Stimulated activated CD8-positive, alpha-beta memory T cell treated with anti-CD3 and anti-CD28 coated beads, Interleukin-15, amount 100 ng/mL, for 1 hour (primary cell): ENCODE results near the gene PBX1.
"Not testable (repeated sequence)": the region's sequence is repeated elsewhere in the genome, so short reads cannot be mapped to it uniquely, and the experiment has no call there.

Source experiments
- DNase-seq: peaks from one replicate; pipeline ENCODE4 v3.0.0-alpha.2; 2020; ENCODE audit warnings: low read depth

The PBX1 gene

GRCh38 chr1:164643018-164643417 is 84.0 kb downstream of the PBX1 start:
- DNase-seq = no peak

GRCh38 chr1:164644268-164644667 is 85.3 kb downstream of the PBX1 start:
- DNase-seq = no peak

GRCh38 chr1:164644774-164645644 is 86.0 kb downstream of the PBX1 start:
- no peak for DNase-seq

GRCh38 chr1:164645921-164646320 is 86.9 kb downstream of the PBX1 start:
- no peak for DNase-seq

- DNase-seq = no peak
Measured at GRCh38 chr1:164647211-164647610, 88.2 kb downstream of the PBX1 start.

- DNase-seq = no peak
Measured at GRCh38 chr1:164648636-164649035, 89.7 kb downstream of the PBX1 start.

GRCh38 chr1:164649146-164649545 is 90.2 kb downstream of the PBX1 start:
- DNase-seq = no peak

- DNase-seq = no peak
Measured at GRCh38 chr1:164650531-164650930, 91.5 kb downstream of the PBX1 start.

- DNase-seq = no peak
Measured at GRCh38 chr1:164651351-164651951, 92.5 kb downstream of the PBX1 start.

GRCh38 chr1:164652969-164653368 is 94.0 kb downstream of the PBX1 start:
- not testable (repeated sequence) for DNase-seq

- DNase-seq = no peak
Measured at GRCh38 chr1:164653705-164654104, 94.7 kb downstream of the PBX1 start.

- DNase-seq = no peak
Measured at GRCh38 chr1:164654200-164654599, 95.2 kb downstream of the PBX1 start.

- DNase-seq = no peak
Measured at GRCh38 chr1:164658864-164659263, 99.9 kb downstream of the PBX1 start.

GRCh38 chr1:164659621-164660411 is 100.8 kb downstream of the PBX1 start:
- no peak for DNase-seq

GRCh38 chr1:164660412-164660772 is 101.4 kb downstream of the PBX1 start:
- DNase-seq = no peak

GRCh38 chr1:164660775-164661174 is 101.8 kb downstream of the PBX1 start:
- DNase-seq = no peak

- DNase-seq = no peak
Measured at GRCh38 chr1:164662462-164662861, 103.5 kb downstream of the PBX1 start.

- DNase-seq = no peak
Measured at GRCh38 chr1:164662955-164663354, 104.0 kb downstream of the PBX1 start.

GRCh38 chr1:164664127-164664526 is 105.1 kb downstream of the PBX1 start:
- DNase-seq = no peak

GRCh38 chr1:164667001-164667400 is 108.0 kb downstream of the PBX1 start:
- DNase-seq = no peak

- DNase-seq = no peak
Measured at GRCh38 chr1:164667600-164667999, 108.6 kb downstream of the PBX1 start.

- DNase-seq = no peak
Measured at GRCh38 chr1:164668491-164669400, 109.8 kb downstream of the PBX1 start.
